Fibroblast of peridontal ligament (primary cell): ENCODE measurements around the gene DDIT3.

Source experiments
- DNase-seq: peaks from one replicate; pipeline ENCODE4 v3.0.0-alpha.2; 2010; ENCODE audit errors: extremely low read depth

DDIT3 gene

GRCh38 chr12:57520053-57520818 is at the start of gene DDIT3:
DDIT3 (minus strand) TSS chr12:57520514; CDS start chr12:57517406, 3,108 bp downstream.
- DNase-seq: peak; percentile 98

GRCh38 chr12:57569858-57570257 is 49.5 kb upstream of the DDIT3 start:
- no peak for DNase-seq

GRCh38 chr12:57568838-57569237 is 48.5 kb upstream of the DDIT3 start:
- no peak for DNase-seq

GRCh38 chr12:57564178-57564740 is 43.9 kb upstream of the DDIT3 start:
- no peak for DNase-seq

GRCh38 chr12:57563358-57563757 is 43.0 kb upstream of the DDIT3 start:
- DNase-seq: no peak

- peak; percentile 34 for DNase-seq
These were observed 40.8 kb upstream of the DDIT3 start for GRCh38 chr12:57561117-57561516.

- no peak for DNase-seq
These were observed 40.2 kb upstream of the DDIT3 start for GRCh38 chr12:57560516-57560915.

GRCh38 chr12:57558864-57559263 is 38.5 kb upstream of the DDIT3 start:
- no peak for DNase-seq

GRCh38 chr12:57554897-57555296 is 34.6 kb upstream of the DDIT3 start:
- no peak for DNase-seq

GRCh38 chr12:57554453-57554852 is 34.1 kb upstream of the DDIT3 start:
- no peak for DNase-seq

GRCh38 chr12:57553343-57554202 is 33.3 kb upstream of the DDIT3 start:
- DNase-seq: no peak

GRCh38 chr12:57552835-57553313 is 32.6 kb upstream of the DDIT3 start:
- no peak for DNase-seq

- DNase-seq: no peak
These were observed 32.0 kb upstream of the DDIT3 start for GRCh38 chr12:57552306-57552651.

- no peak for DNase-seq
These were observed 31.5 kb upstream of the DDIT3 start for GRCh38 chr12:57551637-57552305.

GRCh38 chr12:57550641-57551549 is 30.6 kb upstream of the DDIT3 start:
- DNase-seq: no peak

- DNase-seq: no peak
These were observed 29.8 kb upstream of the DDIT3 start, which contains the start of gene KIF5A for GRCh38 chr12:57549909-57550640. KIF5A (plus strand) TSS chr12:57550044; CDS start chr12:57550272, 228 bp downstream.

GRCh38 chr12:57549203-57549908 is 29.0 kb upstream of the DDIT3 start:
- DNase-seq: no peak

GRCh38 chr12:57548488-57548887 is 28.2 kb upstream of the DDIT3 start:
- no peak for DNase-seq

- DNase-seq: no peak
These were observed 27.6 kb upstream of the DDIT3 start for GRCh38 chr12:57548013-57548315.
